GM12878 (cell line): ENCODE results near the gene UBE2QL1. TPM values are rescaled to one million over a fixed set of nuclear protein-coding genes. Genes with fewer than 3 reads are reported as not detected.

ENCODE experiments used
- ATAC-seq: fragments of 200-7000 bp; cut with Tn5 transposase; 3 replicates; pipeline ENCODE4 v1.9.1; 2020; ENCODE audit warnings: mild to moderate bottlenecking, moderate library complexity
- BruUV-seq: library from RNA; stranded (reverse); fragments of 400-500 nt; replicated peaks from 2 replicates; lab custom pipeline; 2021; lab: Mats Ljungman, UMichigan
- CTCF ChIA-PET: fragments of 300-600 bp; sonication (Branson Sonifier 250); formaldehyde crosslinking; extraction: SDS; loops from one replicate; lab custom pipeline; 2021; ENCODE audit warnings: inconsistent platforms; lab: Yijun Ruan, JAX
- POLR2A ChIA-PET: fragments of 350-600 bp; formaldehyde crosslinking; extraction: SDS; loops from one replicate; lab custom pipeline; 2021; ENCODE audit warnings: inconsistent platforms; lab: Charles Lee
- RAD21 ChIA-PET: fragments of 300-600 bp; sonication (Branson Sonifier 250); formaldehyde crosslinking; loops from one replicate; lab custom pipeline; 2023; ENCODE audit warnings: antibody characterized with exemption; ENCODE audit not compliant: unreplicated experiment; lab: Charles Lee
- SMC1A ChIA-PET: fragments of 300-600 bp; sonication (Branson Sonifier 250); formaldehyde crosslinking; loops from one replicate; lab custom pipeline; 2023; ENCODE audit not compliant: unreplicated experiment, uncharacterized antibody; lab: Charles Lee
- DNase-seq: peaks from one replicate; pipeline ENCODE4 v3.0.0-alpha.2; 2011; ENCODE audit warnings: low read depth, low spot score
- FAIRE-seq: peaks from 3 replicates; lab custom pipeline; 2011; peaks lifted over from hg19 to GRCh38; lab: Jason Lieb, UNC
- H2AFZ ChIP-seq: 2 replicates; pipeline ENCODE4 v1.6.0; 2011; ENCODE audit warnings: low read depth, low read length, control low read depth; ENCODE audit not compliant: control insufficient read depth
- H3K27ac ChIP-seq: 2 replicates; pipeline ENCODE4 v1.5.1; 2011; ENCODE audit warnings: control low read depth; ENCODE audit not compliant: control insufficient read depth, insufficient read depth
- H3K27me3 ChIP-seq, 2 experiments: replicated peaks in 1 of 2; 2 replicates each; pipeline versions ENCODE4 v1.6.0 to v1.6.1; 2011; ENCODE audit warnings: low read length in 1 of 2; ENCODE audit not compliant: control insufficient read depth in 2 of 2, insufficient read depth in 2 of 2
- H3K36me3 ChIP-seq, 2 experiments: 2 replicates each; pipeline ENCODE4 v1.5.1; 2011; ENCODE audit warnings: low read length in 1 of 2; ENCODE audit not compliant: control insufficient read depth in 2 of 2, insufficient read depth in 2 of 2
- H3K4me1 ChIP-seq: 2 replicates; pipeline ENCODE4 v1.6.1; 2011; ENCODE audit warnings: mild to moderate bottlenecking, low read length, moderate library complexity, mixed read lengths; ENCODE audit not compliant: control insufficient read depth, insufficient read depth
- H3K4me2 ChIP-seq: 2 replicates; pipeline ENCODE4 v1.6.0; 2011; ENCODE audit warnings: control low read depth; ENCODE audit not compliant: control insufficient read depth, insufficient read depth
- H3K4me3 ChIP-seq: fragments of 200-600 bp; sonication (generic); 2 replicates; pipeline ENCODE4 v1.5.1; 2016
- H3K79me2 ChIP-seq: 2 replicates; pipeline ENCODE4 v1.6.0; 2011; ENCODE audit warnings: low read length; ENCODE audit not compliant: control insufficient read depth, insufficient read depth
- H3K9ac ChIP-seq: 2 replicates; pipeline ENCODE4 v1.8.0; 2011; ENCODE audit warnings: low read length, control low read depth, mixed read lengths; ENCODE audit not compliant: control insufficient read depth, insufficient read depth
- H3K9me3 ChIP-seq: replicated peaks from 3 replicates; pipeline ENCODE4 v1.5.1; 2011; ENCODE audit warnings: mild to moderate bottlenecking, low read length; ENCODE audit not compliant: control insufficient read depth, insufficient read depth
- H4K20me1 ChIP-seq: 2 replicates; pipeline ENCODE4 v1.6.0; 2011; ENCODE audit not compliant: control insufficient read depth, insufficient read depth
- CEBPZ ChIP-seq: fragments of 150-350 bp; IDR thresholded peaks from 2 replicates; pipeline ENCODE4 v1.6.1; 2016; ENCODE audit warnings: low read depth, low read length
- EED ChIP-seq: sonication (generic); IDR thresholded peaks from 2 replicates; pipeline ENCODE4 v1.6.1; 2016; ENCODE audit warnings: antibody characterized with exemption, low read depth
- EZH2 ChIP-seq: IDR thresholded peaks from 2 replicates; pipeline ENCODE4 v1.6.1; 2012; ENCODE audit warnings: low read depth, mild to moderate bottlenecking, control low read depth, inconsistent platforms, low read length, borderline replicate concordance; ENCODE audit not compliant: control insufficient read depth
- MTA2 ChIP-seq: fragments of 450-650 bp; IDR thresholded peaks from 2 replicates; pipeline ENCODE4 v1.6.1; 2016; ENCODE audit warnings: low read depth, mild to moderate bottlenecking, moderate library complexity
- MYB ChIP-seq: fragments of 150-350 bp; IDR thresholded peaks from 2 replicates; pipeline ENCODE4 v1.6.1; 2014; ENCODE audit warnings: mild to moderate bottlenecking, low read depth, low read length, borderline replicate concordance
- NRF1 ChIP-seq: conservative IDR thresholded peaks from 2 replicates; pipeline ENCODE4 v1.6.1; 2011; ENCODE audit warnings: mild to moderate bottlenecking, low read depth, low read length, improper control_type of control experiment
- PBX3 ChIP-seq: IDR thresholded peaks from 2 replicates; pipeline ENCODE4 v1.6.1; 2011; ENCODE audit warnings: mild to moderate bottlenecking, low read depth, low read length, moderate library complexity; ENCODE audit not compliant: insufficient replicate concordance
- PKNOX1 ChIP-seq: fragments of 450-650 bp; IDR thresholded peaks from 2 replicates; pipeline ENCODE4 v1.6.1; 2016; ENCODE audit warnings: mild to moderate bottlenecking
- POLR2A ChIP-seq: IDR thresholded peaks from 2 replicates; pipeline ENCODE4 v1.6.1; 2011; ENCODE audit warnings: low read depth, mild to moderate bottlenecking, low read length
- RAD21 ChIP-seq: IDR thresholded peaks from 2 replicates; pipeline ENCODE4 v1.6.1; 2011; ENCODE audit warnings: mild to moderate bottlenecking, low read depth, low read length, moderate library complexity; ENCODE audit not compliant: insufficient read depth
- RB1 ChIP-seq: fragments of 450-650 bp; formaldehyde crosslinking; IDR thresholded peaks from 2 replicates; pipeline ENCODE4 v1.6.1; 2017; ENCODE audit warnings: mild to moderate bottlenecking, borderline replicate concordance
- SMAD1 ChIP-seq: fragments of 450-650 bp; IDR thresholded peaks from 2 replicates; pipeline ENCODE4 v1.6.1; 2018; ENCODE audit warnings: mild to moderate bottlenecking, low read depth; ENCODE audit not compliant: partially characterized antibody
- SMAD5 ChIP-seq: IDR thresholded peaks from 2 replicates; pipeline ENCODE4 v1.6.1; 2016; ENCODE audit warnings: antibody characterized with exemption, low read depth
- SMARCA5 ChIP-seq: fragments of 450-650 bp; IDR thresholded peaks from 2 replicates; pipeline ENCODE4 v1.6.1; 2017; ENCODE audit warnings: mild to moderate bottlenecking
- TCF12 ChIP-seq: IDR thresholded peaks from 2 replicates; pipeline ENCODE4 v1.6.1; 2011; ENCODE audit warnings: low read depth, mild to moderate bottlenecking, low read length
- WRNIP1 ChIP-seq: IDR thresholded peaks from 2 replicates; pipeline ENCODE4 v1.6.1; 2011; ENCODE audit warnings: low read depth, low read length, improper control_type of control experiment, borderline replicate concordance
- WGBS: methylation state at CpG from one replicate; pipeline ENCODE4 v1.1.6; 2016; ENCODE audit warnings: low lambda C conversion rate; ENCODE audit not compliant: insufficient replicate concordance, insufficient coverage; ENCODE audit errors: missing lambda C conversion rate; 5-methylcytosine and 5-hydroxymethylcytosine counted together
- in situ Hi-C: fragments of 300-500 bp; cut with MboI; formaldehyde crosslinking; loops from 9 replicates; pipeline ENCODE4 v1.14.3; 2018; ENCODE audit warnings: mixed read lengths
- intact Hi-C: fragments of 100-400 bp; cut with micrococcal nuclease; formaldehyde crosslinking; loops from one replicate; pipeline ENCODE4 v1.14.2; 2022; ENCODE audit not compliant: unreplicated experiment
- polyA plus RNA-seq, 11 experiments: library from polyadenylated mRNA; depleted of rRNA in 4 of 11; unstranded in 6 of 11; stranded (reverse) in 5 of 11; fragments of >200 nt; fragmentation: Nextera tagmentation in 4 of 11; fragmentation: Illumina TruSeq in 1 of 11; extraction: Ambion mirVana in 4 of 11; extraction: Trizol in 1 of 11; gene quantifications; 1 replicate in 1 of 11; 2 replicates in 10 of 11; pipeline versions ENCODE4 v1.2.1 to v1.2.3, GENCODE V29; 2011 to 2016; ENCODE audit warnings: inconsistent platforms in 2 of 11, missing spikeins in 2 of 11, low read depth in 1 of 11
- total RNA-seq, 4 experiments: library from RNA; depleted of rRNA in 3 of 4; stranded (reverse); fragments of >200 nt in 3 of 4; fragmentation: Illumina TruSeq in 1 of 4; extraction: Trizol in 1 of 4; gene quantifications; 2 replicates each; pipeline versions ENCODE4 v1.2.1 to v1.2.3, GENCODE V29; 2013 to 2021

The UBE2QL1 gene
- total and polyA plus RNA-seq, 10 of the 15 experiments (the other 5 are each of a cell fraction or from before 2014, with no cell fraction given): 0.03 to 0.62 (median 0.04) TPM; not detected in 6

GRCh38 chr5:6503342-6503741 lies 54.7 kb downstream of the UBE2QL1 start:
- FAIRE-seq (no peak), ATAC-seq (no peak), DNase-seq (no peak)
- H3K4me1 ChIP-seq: no peaks in the 10 kb centered on the region
- 23% methylated on average over 4 of the region's 4 CpGs for WGBS
- SMC1A ChIA-PET: interaction anchor here (1.6 kb wide), 1 partner anchor 19 kb away, joined by 4 read pairs; no protein-coding TSS in a partner anchor
- intact Hi-C loops: no loop called here
- H3K27ac ChIP-seq: no peak overlapping the region
- TF ChIP-seq MYB (no peak), PBX3 (no peak), WRNIP1 (no peak), MTA2 (no peak), SMAD5 (no peak), EZH2 (no peak), SMAD1 (no peak), CEBPZ (no peak), EED (no peak), POLR2A (no peak), RB1 (no peak), NRF1 (no peak), RAD21 (no peak), SMARCA5 (no peak), TCF12 (no peak), PKNOX1 (no peak)
- CTCF ChIA-PET: no interaction called here
- no peak overlapping the region for H3K4me3 ChIP-seq
- no peaks in the 10 kb centered on the region; the same call in 2 of the 3 replicates for H3K9me3 ChIP-seq
- H4K20me1 ChIP-seq: no peaks in the 10 kb centered on the region
- H3K9ac ChIP-seq: no peak overlapping the region
- no peaks in the 10 kb centered on the region for H3K27me3 ChIP-seq
- H3K4me2 ChIP-seq: no peak overlapping the region
- H2AFZ ChIP-seq: no peak overlapping the region
- BruUV-seq: no TSS peak
- POLR2A ChIA-PET: no interaction called here
- RAD21 ChIA-PET: no interaction called here
- in situ Hi-C loops: no loop called here
- no peaks in the 10 kb centered on the region for H3K36me3 ChIP-seq
- H3K79me2 ChIP-seq: no peaks in the 10 kb centered on the region
